ENCODE results near the gene THAP10.

The THAP10 gene

DNA sequence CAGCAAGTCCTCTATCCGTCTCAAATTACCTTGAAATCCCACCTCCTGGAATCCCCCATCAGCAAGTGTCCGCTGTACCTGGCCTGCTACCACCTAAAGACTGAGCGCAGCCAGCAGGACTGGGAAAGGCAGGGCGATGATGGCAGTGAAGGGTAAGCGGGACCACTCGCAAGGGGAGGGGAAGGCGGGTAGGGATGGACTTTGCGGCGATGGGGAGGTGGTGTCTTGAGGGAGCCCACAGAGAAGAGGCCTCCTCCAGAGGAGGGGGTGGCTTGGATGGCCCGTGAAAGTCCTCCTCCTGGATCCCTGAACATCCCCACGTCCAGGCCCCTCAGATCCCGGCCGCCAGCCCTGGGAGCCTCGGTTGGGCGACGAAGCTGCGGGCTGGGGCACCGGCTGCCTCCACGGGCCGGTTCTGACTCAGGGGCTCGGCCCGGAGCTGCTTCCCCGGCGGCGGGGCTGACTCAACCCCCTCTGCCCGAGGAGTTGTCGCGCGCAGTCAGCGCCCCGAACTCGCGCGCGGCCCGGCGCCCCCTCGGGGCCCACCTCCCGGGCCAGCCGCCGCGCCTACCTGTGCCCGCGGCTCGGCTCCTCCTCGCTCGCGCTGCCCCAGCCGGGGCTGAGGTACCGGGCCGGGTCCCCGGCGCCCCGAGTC, 38.8 kb downstream of the THAP10 start:
- H3K9me3 ChIP-seq (ENCODE audit: insufficient read depth, low read depth, low read length) = no peaks in the 10 kb centered on the region
- no peak overlapping the region for H3K27ac ChIP-seq (ENCODE audit: low read depth, low read length)
- peaks cover 17% of the 10 kb centered on the region; the same call in 1 of the 2 replicates for H3K36me3 ChIP-seq (ENCODE audit: insufficient read depth, low read length)
- H3K27me3 ChIP-seq (ENCODE audit: insufficient read depth, low read length) = peaks cover 16% of the 10 kb centered on the region; the same call in 1 of the 2 replicates
- peak overlapping the region; percentile 78 for H3K9ac ChIP-seq (ENCODE audit: low read depth, low read length)
- H3K4me1 ChIP-seq (ENCODE audit: insufficient read depth, low read length) = peaks cover 6% of the 10 kb centered on the region
- peak overlapping the region; percentile 74 for H3K4me3 ChIP-seq (ENCODE audit: low read length)
- WGBS = under 1% methylated on average over 54 of the region's 54 CpGs

DNA sequence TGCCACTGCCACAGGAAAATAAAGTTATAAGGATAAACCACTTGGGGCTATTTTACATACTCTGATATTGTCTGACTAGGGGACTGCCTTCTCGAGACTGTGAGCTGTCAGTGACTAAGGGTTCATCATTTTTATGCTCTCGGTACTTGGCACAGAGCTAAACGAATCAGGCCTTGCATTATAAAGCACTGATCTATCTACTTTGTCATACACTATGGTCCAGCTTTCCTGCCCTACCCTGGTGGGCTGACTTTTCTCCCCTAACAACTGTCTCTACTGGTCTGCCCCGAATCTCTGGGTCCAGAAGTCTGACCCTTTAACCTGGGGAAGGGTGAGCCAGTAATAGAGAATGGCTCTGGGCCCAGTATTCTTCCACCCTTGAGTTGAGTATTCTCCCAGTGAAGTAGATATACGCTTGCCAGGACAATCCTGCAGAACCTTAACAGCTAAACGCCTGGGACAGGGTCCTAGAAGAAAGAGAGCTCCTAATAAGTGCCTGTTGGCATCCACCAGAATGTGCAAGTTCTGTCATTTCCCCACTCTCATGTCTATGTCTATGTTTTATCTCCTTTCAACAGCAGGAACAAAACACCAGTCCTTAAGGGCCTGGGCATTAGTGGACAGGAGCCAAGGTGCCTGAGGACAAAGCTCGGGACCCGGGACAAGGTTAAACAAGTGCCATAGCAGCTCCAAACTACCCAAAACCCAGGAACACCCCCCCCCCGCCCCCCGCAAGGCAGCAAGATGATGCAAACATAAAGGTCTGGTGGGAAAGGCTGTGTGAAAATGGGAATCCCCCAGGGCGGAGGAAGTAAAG, 39.5 kb downstream of the THAP10 start:
- H3K9ac ChIP-seq (ENCODE audit: low read depth, low read length) = peak overlapping the region; percentile 78; the same call in 1 of the 2 replicates
- 66% methylated on average over 9 of the region's 11 CpGs for WGBS

DNA sequence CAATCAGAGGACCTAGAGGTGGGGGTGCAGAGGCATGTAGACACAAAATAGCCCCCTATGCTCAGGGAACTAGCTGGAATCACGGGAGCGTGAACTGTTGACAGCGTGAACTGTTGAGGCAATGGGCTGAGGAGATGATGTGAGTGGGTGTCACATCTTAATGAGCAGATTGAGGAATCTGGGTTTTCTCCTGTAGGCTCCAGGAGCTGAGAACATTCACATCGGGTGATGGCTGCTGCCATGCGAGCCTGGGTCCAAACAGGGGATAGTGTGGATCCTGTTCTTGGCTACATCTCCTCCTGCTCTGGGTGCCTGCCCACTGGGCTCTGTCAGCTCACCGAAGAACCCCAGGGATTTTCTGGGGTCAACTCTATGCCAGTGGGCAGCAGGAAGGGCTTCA, 40.3 kb downstream of the THAP10 start:
- no peak overlapping the region for H3K4me3 ChIP-seq (ENCODE audit: low read length)
- H3K36me3 ChIP-seq (ENCODE audit: insufficient read depth, low read length) = peaks cover 17% of the 10 kb centered on the region; the same call in 1 of the 2 replicates
- H3K4me1 ChIP-seq (ENCODE audit: insufficient read depth, low read length) = peaks cover 6% of the 10 kb centered on the region
- 94% methylated on average over 6 of the region's 6 CpGs for WGBS
- no peak overlapping the region for H3K9ac ChIP-seq (ENCODE audit: low read depth, low read length)
- H3K27me3 ChIP-seq (ENCODE audit: insufficient read depth, low read length) = peaks cover 16% of the 10 kb centered on the region; the same call in 1 of the 2 replicates
- no peak overlapping the region for H3K27ac ChIP-seq (ENCODE audit: low read depth, low read length)
- no peaks in the 10 kb centered on the region for H3K9me3 ChIP-seq (ENCODE audit: insufficient read depth, low read depth, low read length)

More for the DNA sequence above, 39.5 kb downstream of the THAP10 start:
- Histone ChIP-seq H3K27ac (ENCODE audit: low read depth, low read length) (no peak overlapping the region), H3K36me3 (ENCODE audit: insufficient read depth, low read length) (peaks cover 17% of the 10 kb centered on the region; the same call in 1 of the 2 replicates), H3K4me1 (ENCODE audit: insufficient read depth, low read length) (peaks cover 6% of the 10 kb centered on the region), H3K9me3 (ENCODE audit: insufficient read depth, low read depth, low read length) (no peaks in the 10 kb centered on the region), H3K4me3 (ENCODE audit: low read length) (peak overlapping the region; percentile 74), H3K27me3 (ENCODE audit: insufficient read depth, low read length) (peaks cover 16% of the 10 kb centered on the region; the same call in 1 of the 2 replicates)

DNA sequence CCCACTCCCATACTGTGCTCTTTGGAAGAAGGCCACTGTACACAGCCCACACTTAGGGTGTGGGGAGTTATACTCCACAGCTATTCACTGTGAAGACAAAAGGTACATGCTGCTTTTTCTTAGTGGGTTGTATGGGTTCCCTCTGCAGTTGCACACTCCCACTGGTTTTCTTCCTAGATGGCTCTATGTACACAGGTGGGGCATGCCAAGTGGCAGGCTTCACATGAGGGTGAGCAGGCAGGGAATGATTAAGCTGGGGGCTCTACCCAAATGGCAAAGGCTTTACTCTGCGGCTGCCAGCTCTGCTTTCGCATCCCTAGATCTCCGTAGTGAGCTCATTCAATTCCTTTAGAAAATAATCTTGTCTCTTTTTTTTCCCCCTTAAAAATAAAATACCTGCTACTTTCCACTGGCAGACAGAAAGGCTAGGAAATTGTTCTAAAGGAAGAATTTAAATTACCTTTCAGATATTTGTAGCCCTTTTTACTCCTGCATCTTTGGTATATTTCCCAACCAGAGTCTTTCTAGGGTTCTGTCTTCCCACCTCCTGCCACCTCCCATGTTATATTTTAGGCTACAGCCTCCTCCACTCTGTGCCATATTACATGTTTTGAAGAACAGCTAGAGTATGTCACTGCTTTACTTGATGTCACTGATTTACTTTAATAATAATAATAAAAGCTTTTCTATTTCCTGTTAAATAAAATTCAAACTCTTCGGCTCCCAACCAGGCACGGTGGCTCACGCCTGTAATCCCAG, 46.5 kb downstream of the THAP10 start:
- Histone ChIP-seq H3K9me3 (ENCODE audit: insufficient read depth, low read depth, low read length) (no peaks in the 10 kb centered on the region), H3K4me3 (ENCODE audit: low read length) (no peak overlapping the region), H3K27me3 (ENCODE audit: insufficient read depth, low read length) (no peaks in the 10 kb centered on the region), H3K36me3 (ENCODE audit: insufficient read depth, low read length) (peaks cover 7% of the 10 kb centered on the region; the same call in 1 of the 2 replicates), H3K9ac (ENCODE audit: low read depth, low read length) (no peak overlapping the region), H3K4me1 (ENCODE audit: insufficient read depth, low read length) (no peaks in the 10 kb centered on the region), H3K27ac (ENCODE audit: low read depth, low read length) (no peak overlapping the region)
- 98% methylated on average over 6 of the region's 6 CpGs for WGBS

DNA sequence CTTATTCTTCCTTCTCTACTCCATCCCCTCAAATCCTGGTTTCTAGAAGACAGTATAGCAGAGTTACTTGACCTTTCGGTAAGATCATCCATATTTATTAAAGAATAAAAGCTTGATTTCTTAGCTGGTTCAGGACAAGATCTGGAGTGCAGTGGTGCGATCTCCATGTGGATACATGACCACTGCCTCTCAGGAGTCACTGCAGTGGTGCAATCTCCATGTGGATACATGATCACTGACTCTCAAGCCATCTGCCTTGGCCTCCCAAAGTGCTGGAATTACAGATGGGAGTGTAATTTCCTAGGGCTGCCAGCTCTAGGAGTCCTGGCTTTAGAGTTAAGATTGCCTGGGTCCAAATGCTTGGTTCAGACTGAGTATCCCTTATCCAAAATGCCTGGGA, 54.8 kb downstream of the THAP10 start:
- Histone ChIP-seq H3K4me3 (ENCODE audit: low read length) (no peak overlapping the region), H3K9me3 (ENCODE audit: insufficient read depth, low read depth, low read length) (no peaks in the 10 kb centered on the region), H3K27me3 (ENCODE audit: insufficient read depth, low read length) (no peaks in the 10 kb centered on the region), H3K4me1 (ENCODE audit: insufficient read depth, low read length) (peaks cover 11% of the 10 kb centered on the region), H3K27ac (ENCODE audit: low read depth, low read length) (no peak overlapping the region), H3K9ac (ENCODE audit: low read depth, low read length) (no peak overlapping the region), H3K36me3 (ENCODE audit: insufficient read depth, low read length) (peaks cover 15% of the 10 kb centered on the region)
- 90% methylated on average over 2 of the region's 2 CpGs for WGBS

DNA sequence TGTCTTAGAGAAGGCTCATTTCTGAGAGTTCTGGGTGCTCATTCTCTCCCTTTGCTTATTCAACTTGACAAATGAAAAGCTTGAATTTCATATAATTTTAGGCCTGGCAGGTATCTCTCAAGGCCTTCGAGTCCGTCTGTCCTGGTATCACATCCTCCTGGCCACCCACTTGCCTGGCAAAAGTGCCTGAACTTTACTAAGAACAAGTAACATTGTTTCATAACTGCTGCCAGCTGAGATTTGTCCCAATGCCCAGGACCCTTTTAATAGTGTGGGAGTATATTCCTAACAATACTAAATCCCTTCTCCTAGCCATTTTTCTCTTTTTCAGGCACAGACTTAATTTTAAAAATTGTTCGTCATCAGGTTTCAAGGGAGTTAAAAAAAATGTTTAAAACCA, 56.4 kb downstream of the THAP10 start:
- WGBS = 98% methylated on average over 2 of the region's 3 CpGs
- H3K27ac ChIP-seq (ENCODE audit: low read depth, low read length) = no peak overlapping the region
- peaks cover 30% of the 10 kb centered on the region for H3K36me3 ChIP-seq (ENCODE audit: insufficient read depth, low read length)
- H3K4me1 ChIP-seq (ENCODE audit: insufficient read depth, low read length) = peaks cover 11% of the 10 kb centered on the region
- no peaks in the 10 kb centered on the region for H3K27me3 ChIP-seq (ENCODE audit: insufficient read depth, low read length)
- H3K9me3 ChIP-seq (ENCODE audit: insufficient read depth, low read depth, low read length) = no peaks in the 10 kb centered on the region
- no peak overlapping the region for H3K4me3 ChIP-seq (ENCODE audit: low read length)
- no peak overlapping the region for H3K9ac ChIP-seq (ENCODE audit: low read depth, low read length)

DNA sequence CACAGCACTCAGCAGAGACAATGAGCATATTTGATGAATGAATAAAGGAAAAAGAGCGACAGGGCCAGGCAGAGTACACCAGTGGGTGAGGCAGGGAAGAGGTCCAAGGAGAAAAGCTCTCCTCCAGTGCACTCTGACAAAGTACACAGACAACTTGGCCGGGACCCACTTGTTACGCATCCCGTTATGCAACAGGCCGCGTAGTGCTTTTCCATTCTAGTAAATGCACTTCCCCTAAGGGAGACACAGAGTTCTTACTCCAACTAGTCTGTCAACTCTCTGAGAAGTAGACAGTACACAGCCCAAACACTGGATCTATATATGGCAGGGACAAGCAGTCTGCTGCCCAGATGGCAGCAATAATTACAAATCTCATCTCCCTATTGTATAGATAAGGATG, 56.8 kb downstream of the THAP10 start:
- Histone ChIP-seq H3K36me3 (ENCODE audit: insufficient read depth, low read length) (peaks cover 30% of the 10 kb centered on the region), H3K27ac (ENCODE audit: low read depth, low read length) (no peak overlapping the region), H3K9me3 (ENCODE audit: insufficient read depth, low read depth, low read length) (no peaks in the 10 kb centered on the region), H3K4me3 (ENCODE audit: low read length) (no peak overlapping the region), H3K4me1 (ENCODE audit: insufficient read depth, low read length) (peaks cover 11% of the 10 kb centered on the region), H3K9ac (ENCODE audit: low read depth, low read length) (no peak overlapping the region), H3K27me3 (ENCODE audit: insufficient read depth, low read length) (no peaks in the 10 kb centered on the region)
- WGBS = 96% methylated on average over 6 of the region's 6 CpGs

DNA sequence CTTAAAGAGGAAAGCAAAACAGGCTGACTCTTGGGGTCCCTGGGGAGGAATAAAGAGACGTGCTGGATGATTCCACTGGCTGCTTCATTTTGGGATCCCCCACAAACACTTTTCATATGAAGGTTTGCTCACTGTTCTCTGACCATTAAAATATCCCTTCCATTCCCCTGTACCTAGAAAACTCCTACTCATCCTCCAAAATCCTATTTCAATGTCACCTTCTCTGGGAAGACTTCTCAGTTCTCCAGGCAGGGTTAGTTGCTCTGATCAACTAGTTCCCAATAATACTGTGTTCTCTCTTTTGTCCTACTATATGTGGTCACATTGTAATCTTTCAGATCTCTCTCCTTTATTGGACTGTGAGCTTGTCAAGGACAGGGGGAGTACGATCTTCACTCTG, 57.2 kb downstream of the THAP10 start:
- H3K27me3 ChIP-seq (ENCODE audit: insufficient read depth, low read length) = no peaks in the 10 kb centered on the region
- peaks cover 30% of the 10 kb centered on the region for H3K36me3 ChIP-seq (ENCODE audit: insufficient read depth, low read length)
- WGBS = 96% methylated on average over 2 of the region's 2 CpGs

DNA sequence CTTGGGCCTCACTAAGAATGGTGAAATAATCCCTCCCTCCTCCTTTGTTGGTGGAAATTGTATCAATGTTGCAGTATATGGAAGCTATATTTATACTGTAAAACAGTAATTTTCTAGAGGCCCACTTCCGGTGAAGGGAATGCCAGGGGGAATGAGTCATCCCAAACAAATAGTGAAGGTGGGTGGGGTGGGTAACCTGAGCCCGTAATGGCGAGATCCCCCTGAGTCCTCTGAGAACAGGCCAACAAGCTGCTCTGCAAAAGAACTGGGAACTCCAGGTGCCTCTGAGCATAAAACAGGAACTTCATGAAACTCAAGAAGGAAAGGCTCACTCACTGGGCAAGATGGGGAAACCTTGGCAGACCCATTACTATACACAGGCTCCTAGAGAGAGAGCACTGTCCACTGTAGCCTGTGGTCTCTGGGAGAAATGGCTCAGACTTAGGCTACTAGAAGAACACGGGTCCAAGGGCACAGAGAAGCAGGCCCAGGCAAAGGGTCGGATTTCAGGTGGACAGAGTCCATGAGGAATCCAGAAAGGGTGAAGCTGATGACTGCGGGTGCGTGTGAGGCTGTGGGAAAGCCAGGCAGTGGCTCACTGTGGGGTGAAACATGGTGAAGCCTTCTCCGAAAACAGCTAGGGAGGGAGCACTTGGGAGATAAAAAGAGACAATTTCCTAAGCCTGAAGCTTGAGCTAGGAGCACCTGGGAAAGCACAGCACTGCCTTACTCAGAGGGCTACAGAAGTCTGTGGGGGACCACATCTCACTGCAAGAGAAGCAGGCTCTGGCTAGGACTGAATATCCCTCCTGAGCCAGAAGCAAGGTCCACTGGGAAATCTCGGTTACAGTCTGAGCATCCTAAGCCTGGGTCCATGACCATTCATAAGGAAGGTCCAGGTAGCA, 58.1 kb downstream of the THAP10 start:
- 73% methylated on average over 9 of the region's 9 CpGs for WGBS
- no peak overlapping the region; the same call in 1 of the 2 replicates for H3K4me3 ChIP-seq (ENCODE audit: low read length)
- H3K4me1 ChIP-seq (ENCODE audit: insufficient read depth, low read length) = peaks cover 11% of the 10 kb centered on the region
- H3K36me3 ChIP-seq (ENCODE audit: insufficient read depth, low read length) = peaks cover 30% of the 10 kb centered on the region
- H3K9me3 ChIP-seq (ENCODE audit: insufficient read depth, low read depth, low read length) = no peaks in the 10 kb centered on the region
- peak overlapping the region; percentile 87 for H3K27ac ChIP-seq (ENCODE audit: low read depth, low read length)
- peak overlapping the region; percentile 29; the same call in 1 of the 2 replicates for H3K9ac ChIP-seq (ENCODE audit: low read depth, low read length)
- no peaks in the 10 kb centered on the region for H3K27me3 ChIP-seq (ENCODE audit: insufficient read depth, low read length)

More for the DNA sequence above, 57.2 kb downstream of the THAP10 start:
- H3K4me1 ChIP-seq (ENCODE audit: insufficient read depth, low read length) = peaks cover 11% of the 10 kb centered on the region
- H3K4me3 ChIP-seq (ENCODE audit: low read length) = no peak overlapping the region
- H3K27ac ChIP-seq (ENCODE audit: low read depth, low read length) = no peak overlapping the region
- H3K9me3 ChIP-seq (ENCODE audit: insufficient read depth, low read depth, low read length) = no peaks in the 10 kb centered on the region
- H3K9ac ChIP-seq (ENCODE audit: low read depth, low read length) = no peak overlapping the region

DNA sequence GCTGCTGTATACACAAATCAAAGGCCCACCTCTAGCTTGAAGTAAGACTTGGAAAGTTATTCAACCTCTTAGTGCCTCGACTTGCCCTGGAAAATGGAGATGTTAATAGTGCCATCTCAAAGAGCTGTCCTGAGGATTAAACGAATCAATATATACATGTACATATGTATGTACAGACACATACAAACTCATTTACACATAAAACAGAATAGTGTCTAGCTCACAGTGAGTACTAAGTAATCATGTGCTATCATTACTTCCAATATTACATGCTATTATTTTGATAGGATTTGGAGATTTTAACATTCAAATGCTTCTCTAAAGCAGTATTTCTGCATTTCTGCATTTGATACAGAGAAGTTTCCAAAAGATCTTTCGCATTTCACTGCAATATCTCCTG, 58.8 kb downstream of the THAP10 start:
- H3K9ac ChIP-seq (ENCODE audit: low read depth, low read length) = no peak overlapping the region
- WGBS = 97% methylated on average over 3 of the region's 3 CpGs
- H3K27me3 ChIP-seq (ENCODE audit: insufficient read depth, low read length) = no peaks in the 10 kb centered on the region
- no peak overlapping the region for H3K4me3 ChIP-seq (ENCODE audit: low read length)
- H3K9me3 ChIP-seq (ENCODE audit: insufficient read depth, low read depth, low read length) = no peaks in the 10 kb centered on the region
- peaks cover 30% of the 10 kb centered on the region for H3K36me3 ChIP-seq (ENCODE audit: insufficient read depth, low read length)
- H3K4me1 ChIP-seq (ENCODE audit: insufficient read depth, low read length) = peaks cover 11% of the 10 kb centered on the region
- peak overlapping the region; percentile 39 for H3K27ac ChIP-seq (ENCODE audit: low read depth, low read length)

Measured in HUES64 (cell line).